Measurements from ENCODE around the gene LPP. TPM values are rescaled to one million over a fixed set of nuclear protein-coding genes. Genes with fewer than 3 reads are reported as not detected.

Gene LPP
- total and polyA plus RNA-seq, 2 of the 13 experiments (the other 11 are each of a cell fraction or from before 2014, with no cell fraction given) = 19.2 to 29.9 TPM

DNA sequence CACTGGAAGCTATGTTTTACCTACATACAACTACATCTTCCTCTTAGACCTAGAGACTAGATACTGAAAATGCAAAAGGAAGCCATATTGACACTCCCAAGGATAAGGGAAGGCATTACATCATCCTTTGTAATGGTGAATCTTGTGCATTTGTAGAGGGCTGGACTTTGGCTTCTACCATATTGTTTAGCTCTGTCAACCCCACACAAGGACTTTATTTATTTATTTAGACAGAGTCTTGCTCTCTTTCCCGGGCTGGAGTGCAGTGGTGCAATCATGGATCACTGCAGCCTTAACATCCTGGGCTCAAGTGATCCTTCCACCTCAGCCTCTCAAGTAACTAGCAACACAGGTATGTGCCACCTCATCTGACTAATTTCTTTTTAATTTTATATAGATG, 686.3 kb downstream of the LPP start (continued):
- TF ChIP-seq ZMAT5 (CRISPR knock-in tag; IDR thresholded peaks at IDR 0.05; ENCODE audit: borderline replicate concordance, low read depth) = no peak
- TF ChIP-seq AGO1 (IDR thresholded peaks at IDR 0.05; ENCODE audit: low read depth, low read length, poor library complexity, severe bottlenecking) = no peak
- no peak for TF ChIP-seq FOXK2 (IDR thresholded peaks at IDR 0.05)
- no peak for TF ChIP-seq HNRNPL (IDR thresholded peaks at IDR 0.05; ENCODE audit: low read depth, low read length)
- no peak for TF ChIP-seq GFI1 (CRISPR knock-in tag; IDR thresholded peaks at IDR 0.05; ENCODE audit: borderline replicate concordance)
- no peak for TF ChIP-seq ZBTB38 (CRISPR knock-in tag; IDR thresholded peaks at IDR 0.05)
- TF ChIP-seq SOX6 (IDR thresholded peaks at IDR 0.05) = no peak
- peak; percentile 90 for TF ChIP-seq SOX6 (CRISPR knock-in tag; IDR thresholded peaks at IDR 0.05)
- TF ChIP-seq MNT (IDR thresholded peaks at IDR 0.05) = no peak
- no peak for TF ChIP-seq ZNF224 (CRISPR knock-in tag; IDR thresholded peaks at IDR 0.05)
- peak in 1 of 2 experiments; percentile 60; a peak in 1 of 4 replicates for TF ChIP-seq EP300 (IDR thresholded peaks at IDR 0.05; ENCODE audit: low read depth in 2 of 2, low read length in 2 of 2)
- no peak for TF ChIP-seq EP300 (CRISPR knock-in tag; IDR thresholded peaks at IDR 0.05; ENCODE audit: borderline replicate concordance)
- no peak for TF ChIP-seq ZNF329 (CRISPR knock-in tag; IDR thresholded peaks at IDR 0.05; ENCODE audit: low read depth)
- TF ChIP-seq CEBPG (CRISPR knock-in tag; IDR thresholded peaks at IDR 0.05) = peak; percentile 72
- peak; percentile 16; the same call in 1 of the 2 replicates for TF ChIP-seq CREM (IDR thresholded peaks at IDR 0.05)
- TF ChIP-seq CREM (CRISPR knock-in tag; IDR thresholded peaks at IDR 0.05) = no peak
- TF ChIP-seq FOXA3 (CRISPR knock-in tag; IDR thresholded peaks at IDR 0.05) = peak; percentile 80
- no peak for TF ChIP-seq AKNA (CRISPR knock-in tag; IDR thresholded peaks at IDR 0.05; ENCODE audit: borderline replicate concordance)
- TF ChIP-seq PRDM10 (CRISPR knock-in tag; IDR thresholded peaks at IDR 0.05; ENCODE audit: low read depth) = no peak
- no peak for TF ChIP-seq MXD4 (CRISPR knock-in tag; IDR thresholded peaks at IDR 0.05)
- TF ChIP-seq TOE1 (CRISPR knock-in tag; IDR thresholded peaks at IDR 0.05) = no peak
- peak; percentile 85 for TF ChIP-seq ATF7 (IDR thresholded peaks at IDR 0.05)
- TF ChIP-seq ATF7 (CRISPR knock-in tag; IDR thresholded peaks at IDR 0.05) = no peak
